NCI-H510A (cell line): ENCODE results near the gene LRRC3.
"Not testable (repeated sequence)": the region's sequence is repeated elsewhere in the genome, so short reads cannot be mapped to it uniquely, and the experiment has no call there.

Experiments used
- DNase-seq: peaks from one replicate; lab custom pipeline; 2025; lab: John Stamatoyannopoulos, UW

The LRRC3 gene

GRCh38 chr21:44454747-44455523 lies at the start of gene LRRC3:
TSS of gene LRRC3 (plus strand) at chr21:44455510. CDS start at chr21:44456645, 1,135 bp downstream.
- DNase-seq: no peak

- DNase-seq: no peak
Measured at GRCh38 chr21:44405948-44406872, 49.1 kb upstream of the LRRC3 start.

- DNase-seq: no peak
Measured at GRCh38 chr21:44406953-44407352, 48.4 kb upstream of the LRRC3 start.

GRCh38 chr21:44407493-44407892 lies 47.8 kb upstream of the LRRC3 start:
- DNase-seq: no peak

GRCh38 chr21:44408226-44408625 lies 47.1 kb upstream of the LRRC3 start:
- no peak for DNase-seq

GRCh38 chr21:44413566-44414290 lies 41.6 kb upstream of the LRRC3 start:
- DNase-seq: no peak

GRCh38 chr21:44414291-44415072 lies 40.8 kb upstream of the LRRC3 start:
- DNase-seq: no peak

- no peak for DNase-seq
Measured at GRCh38 chr21:44415073-44416025, 40.0 kb upstream of the LRRC3 start.

- DNase-seq: no peak
Measured at GRCh38 chr21:44416193-44416592, 39.1 kb upstream of the LRRC3 start.

GRCh38 chr21:44417621-44418107 lies 37.6 kb upstream of the LRRC3 start:
- DNase-seq: not testable (repeated sequence)

GRCh38 chr21:44418108-44418875 lies 37.0 kb upstream of the LRRC3 start:
- no peak for DNase-seq

- no peak for DNase-seq
Measured at GRCh38 chr21:44418876-44419230, 36.5 kb upstream of the LRRC3 start.

- no peak for DNase-seq
Measured at GRCh38 chr21:44419679-44420078, 35.6 kb upstream of the LRRC3 start.

GRCh38 chr21:44420416-44421205 lies 34.7 kb upstream of the LRRC3 start:
- no peak for DNase-seq

- DNase-seq: no peak
Measured at GRCh38 chr21:44421901-44422840, 33.1 kb upstream of the LRRC3 start.

GRCh38 chr21:44423312-44423821 lies 31.9 kb upstream of the LRRC3 start:
- DNase-seq: no peak

- DNase-seq: no peak
Measured at GRCh38 chr21:44423941-44424607, 31.2 kb upstream of the LRRC3 start.
